A673 (cell line): ENCODE data around the gene DIP2C. TPM values are rescaled to one million over a fixed set of nuclear protein-coding genes. Genes with fewer than 3 reads are reported as not detected.
"Not testable (repeated sequence)": the region's sequence is repeated elsewhere in the genome, so short reads cannot be mapped to it uniquely, and the experiment has no call there.

Experiments
- BruUV-seq: library from RNA; stranded (reverse); fragments of 400-500 nt; replicated peaks from 2 replicates; lab custom pipeline; 2021; lab: Mats Ljungman, UMichigan
- CTCF ChIA-PET: fragments of 300-600 bp; sonication (Branson Sonifier 250); formaldehyde crosslinking; loops from one replicate; lab custom pipeline; 2022; ENCODE audit warnings: antibody characterized with exemption; lab: Charles Lee
- POLR2A ChIA-PET: fragments of 300-600 bp; sonication (Branson Sonifier 250); formaldehyde crosslinking; loops from one replicate; lab custom pipeline; 2022; ENCODE audit warnings: antibody characterized with exemption; ENCODE audit not compliant: low non-redundant PET; lab: Charles Lee
- DNase-seq: peaks from one replicate; pipeline ENCODE4 v3.0.0-alpha.2; 2015; ENCODE audit warnings: low spot score
- H3K27ac ChIP-seq: fragments of 200-600 bp; sonication (generic); 2 replicates; pipeline ENCODE4 v1.5.1; 2016; ENCODE audit warnings: mixed run types, low read depth, mild to moderate bottlenecking, mixed read lengths, antibody characterized with exemption, low read length; ENCODE audit not compliant: poor library complexity, severe bottlenecking
- H3K27me3 ChIP-seq: fragments of 200-600 bp; sonication (generic); replicated peaks from 2 replicates; pipeline ENCODE4 v1.6.1; 2017; ENCODE audit warnings: mixed run types, low read depth, mild to moderate bottlenecking, mixed read lengths, antibody characterized with exemption, low read length; ENCODE audit not compliant: insufficient read depth, poor library complexity
- H3K36me3 ChIP-seq: fragments of 200-600 bp; sonication (generic); 2 replicates; pipeline ENCODE4 v1.6.1; 2016; ENCODE audit warnings: mixed run types, mild to moderate bottlenecking, mixed read lengths, antibody characterized with exemption, low read length; ENCODE audit not compliant: insufficient read depth, poor library complexity, severe bottlenecking
- H3K4me1 ChIP-seq: fragments of 200-600 bp; sonication (generic); 2 replicates; pipeline ENCODE4 v1.6.1; 2017; ENCODE audit warnings: mixed run types, mild to moderate bottlenecking, mixed read lengths, antibody characterized with exemption, low read length; ENCODE audit not compliant: insufficient read depth, poor library complexity, severe bottlenecking
- H3K4me3 ChIP-seq: fragments of 200-600 bp; sonication (generic); 2 replicates; pipeline ENCODE4 v1.5.1; 2016; ENCODE audit warnings: low read depth, mixed run types, mild to moderate bottlenecking, mixed read lengths, low read length; ENCODE audit not compliant: poor library complexity, severe bottlenecking
- H3K9me3 ChIP-seq: fragments of 200-600 bp; sonication (generic); 2 replicates; pipeline ENCODE4 v1.6.1; 2016; ENCODE audit warnings: mixed run types, low read depth, mild to moderate bottlenecking, mixed read lengths, antibody characterized with exemption, low read length; ENCODE audit not compliant: poor library complexity, severe bottlenecking
- EZH2 ChIP-seq: fragments of 200-600 bp; sonication (generic); IDR thresholded peaks from 2 replicates; pipeline ENCODE4 v1.6.1; 2017; ENCODE audit warnings: borderline replicate concordance, low read depth, mild to moderate bottlenecking, mixed read lengths, antibody characterized with exemption, low read length; ENCODE audit not compliant: poor library complexity, severe bottlenecking
- intact Hi-C: fragments of 100-400 bp; cut with micrococcal nuclease; formaldehyde crosslinking; loops from one replicate; pipeline ENCODE4 v1.10.0; 2022; ENCODE audit not compliant: unreplicated experiment
- total RNA-seq: library from RNA; stranded (reverse); gene quantifications from 2 replicates; pipeline ENCODE4 v1.2.3, GENCODE V29; 2021
- TF ChIP-seq, protein P1 (sequence below): fragments of 300-800, 200-600 bp; sonication (generic); conservative IDR thresholded peaks from 2 replicates; pipeline ENCODE4 v1.5.1; 2017; ENCODE audit warnings: low read depth, mild to moderate bottlenecking, antibody characterized with exemption, low read length, moderate library complexity, mixed read lengths

Gene DIP2C
- total RNA-seq, 1 experiment from 2014 or later = 13.2 TPM

DNA sequence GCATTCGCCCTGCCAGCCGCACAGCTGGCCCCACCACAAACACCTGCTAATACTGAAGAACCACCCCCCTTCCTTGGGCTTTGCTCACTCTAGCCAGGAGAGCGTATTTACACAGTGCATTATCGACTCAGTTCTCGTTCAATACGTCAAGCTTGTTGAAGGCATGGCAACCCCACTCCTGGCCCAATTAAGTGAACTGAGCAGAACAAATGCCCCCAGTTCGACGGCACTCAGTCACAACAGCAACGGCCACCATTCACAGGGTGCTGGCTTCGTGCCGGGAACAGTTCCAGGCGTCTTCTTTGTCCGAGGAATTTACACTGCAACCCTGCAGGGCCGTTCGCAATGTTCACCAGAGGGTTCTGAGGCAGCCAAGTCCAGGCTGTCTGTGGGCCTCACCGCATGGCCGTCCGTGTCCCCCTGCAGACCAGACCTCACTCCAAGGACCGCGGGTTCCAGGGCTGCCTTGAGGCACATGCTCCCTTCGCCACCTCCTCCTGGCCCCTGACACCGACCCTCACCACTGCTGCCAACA lies 175.3 kb downstream of the DIP2C start:
- H3K4me3 ChIP-seq = no peak overlapping the region
- intact Hi-C loops = loop anchor here (5.0 to 10.0 kb wide), 3 partner anchors 171 to 301 kb away; partner anchors contain the start of gene DIP2C
- H3K36me3 ChIP-seq = no peaks in the 10 kb centered on the region
- ChIA-PET CTCF (no interaction called here), POLR2A (no interaction called here)
- H3K4me1 ChIP-seq = peaks cover 5% of the 10 kb centered on the region
- no peak for DNase-seq
- no peaks in the 10 kb centered on the region for H3K27me3 ChIP-seq
- H3K27ac ChIP-seq = no peak overlapping the region
- TF ChIP-seq, protein P1, sequence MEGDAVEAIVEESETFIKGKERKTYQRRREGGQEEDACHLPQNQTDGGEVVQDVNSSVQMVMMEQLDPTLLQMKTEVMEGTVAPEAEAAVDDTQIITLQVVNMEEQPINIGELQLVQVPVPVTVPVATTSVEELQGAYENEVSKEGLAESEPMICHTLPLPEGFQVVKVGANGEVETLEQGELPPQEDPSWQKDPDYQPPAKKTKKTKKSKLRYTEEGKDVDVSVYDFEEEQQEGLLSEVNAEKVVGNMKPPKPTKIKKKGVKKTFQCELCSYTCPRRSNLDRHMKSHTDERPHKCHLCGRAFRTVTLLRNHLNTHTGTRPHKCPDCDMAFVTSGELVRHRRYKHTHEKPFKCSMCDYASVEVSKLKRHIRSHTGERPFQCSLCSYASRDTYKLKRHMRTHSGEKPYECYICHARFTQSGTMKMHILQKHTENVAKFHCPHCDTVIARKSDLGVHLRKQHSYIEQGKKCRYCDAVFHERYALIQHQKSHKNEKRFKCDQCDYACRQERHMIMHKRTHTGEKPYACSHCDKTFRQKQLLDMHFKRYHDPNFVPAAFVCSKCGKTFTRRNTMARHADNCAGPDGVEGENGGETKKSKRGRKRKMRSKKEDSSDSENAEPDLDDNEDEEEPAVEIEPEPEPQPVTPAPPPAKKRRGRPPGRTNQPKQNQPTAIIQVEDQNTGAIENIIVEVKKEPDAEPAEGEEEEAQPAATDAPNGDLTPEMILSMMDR = no peak
- no peak for TF ChIP-seq EZH2
- BruUV-seq = no TSS peak
- H3K9me3 ChIP-seq = no peaks in the 10 kb centered on the region

DNA sequence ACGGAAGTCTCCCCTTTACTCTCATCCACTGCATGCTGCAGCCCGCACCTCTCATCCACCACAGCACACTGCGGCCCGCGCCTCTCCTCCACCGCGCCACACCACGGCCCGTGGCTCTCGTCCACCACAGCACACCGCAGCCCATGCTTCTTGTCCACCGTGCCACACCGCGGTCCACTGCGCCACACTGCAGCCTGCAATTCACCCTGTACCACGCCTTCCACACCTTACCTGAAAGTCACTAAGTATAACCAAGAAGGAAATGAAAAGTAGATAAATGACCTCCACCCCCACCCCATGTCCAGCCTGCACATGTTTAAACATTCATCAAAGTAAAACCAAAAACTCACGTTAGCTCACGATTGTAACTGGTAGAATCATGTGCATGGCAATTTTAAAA lies 176.1 kb downstream of the DIP2C start:
- Histone ChIP-seq H3K4me1 (peaks cover 5% of the 10 kb centered on the region), H3K9me3 (no peaks in the 10 kb centered on the region), H3K27ac (no peak overlapping the region), H3K27me3 (no peaks in the 10 kb centered on the region), H3K4me3 (no peak overlapping the region), H3K36me3 (no peaks in the 10 kb centered on the region)
- intact Hi-C loops = loop anchor here (5.0 to 10.0 kb wide), 3 partner anchors 171 to 301 kb away; partner anchors contain the start of gene DIP2C
- TF ChIP-seq, protein P1 = no peak
- TF ChIP-seq EZH2 = no peak
- no peak for DNase-seq
- ChIA-PET CTCF (interaction anchor here (0.7 kb wide), 1 partner anchor 27 kb away, joined by 21 read pairs; no protein-coding TSS in a partner anchor), POLR2A (interaction anchor here (0.6 kb wide), 2 partner anchors 86 to 402 kb away, joined by 4 to 15 read pairs; no protein-coding TSS in a partner anchor)
- no TSS peak for BruUV-seq

DNA sequence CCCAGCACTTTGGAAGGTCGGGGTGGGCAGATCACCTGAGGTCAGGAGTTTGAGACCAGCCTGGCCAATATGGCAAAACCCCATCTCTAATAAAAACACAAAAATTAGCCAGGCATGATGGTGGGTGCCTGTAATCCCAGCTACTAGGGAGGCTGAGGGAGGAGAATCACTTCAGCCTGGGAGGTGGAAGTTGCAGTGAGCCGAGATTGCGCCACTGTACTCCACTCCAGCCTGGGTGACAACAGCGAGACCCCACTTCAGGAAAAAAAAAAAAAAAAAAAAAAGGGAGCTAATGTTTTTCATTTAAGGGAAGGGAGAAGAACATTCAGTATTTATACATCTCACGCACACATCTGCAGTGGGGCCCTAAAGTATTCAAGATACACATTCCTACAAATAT lies 176.8 kb downstream of the DIP2C start:
- not testable (repeated sequence) for H3K4me3 ChIP-seq, H3K36me3 ChIP-seq, H3K4me1 ChIP-seq, H3K27ac ChIP-seq, H3K27me3 ChIP-seq, H3K9me3 ChIP-seq, DNase-seq, BruUV-seq
- CTCF ChIA-PET = interaction anchor here (0.7 kb wide), 1 partner anchor 28 kb away, joined by 21 read pairs; no protein-coding TSS in a partner anchor
- POLR2A ChIA-PET = interaction anchor here (0.6 kb wide), 2 partner anchors 87 to 403 kb away, joined by 4 to 15 read pairs; no protein-coding TSS in a partner anchor
- intact Hi-C loops = loop anchor here (5.0 to 10.0 kb wide), 3 partner anchors 172 to 302 kb away; partner anchors contain the start of gene DIP2C

DNA sequence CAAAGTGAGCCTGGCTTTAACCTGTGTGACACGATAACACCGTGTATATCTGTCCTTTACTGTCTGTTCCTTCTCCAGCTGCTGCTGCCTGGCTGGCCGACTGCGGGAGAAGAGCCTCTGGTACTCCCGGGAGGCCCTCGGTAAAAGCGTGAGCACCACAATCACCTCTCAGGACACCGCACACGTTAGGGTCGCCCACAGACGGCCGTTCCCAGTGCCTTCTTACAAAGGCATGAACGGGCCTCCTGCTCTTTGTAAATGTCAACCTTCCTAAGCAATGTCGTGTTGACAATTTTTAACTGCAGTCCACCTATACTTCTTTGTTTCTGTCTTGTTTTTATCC lies 177.6 kb downstream of the DIP2C start:
- TF ChIP-seq, protein P1 = no peak
- TF ChIP-seq EZH2 = no peak
- Histone ChIP-seq H3K27me3 (no peaks in the 10 kb centered on the region), H3K4me1 (peaks cover 5% of the 10 kb centered on the region), H3K27ac (no peak overlapping the region), H3K9me3 (no peaks in the 10 kb centered on the region), H3K4me3 (no peak overlapping the region), H3K36me3 (no peaks in the 10 kb centered on the region)
- no peak for DNase-seq
- CTCF ChIA-PET = no interaction called here
- POLR2A ChIA-PET = no interaction called here
- intact Hi-C loops = loop anchor here (5.0 to 10.0 kb wide), 3 partner anchors 173 to 303 kb away; partner anchors contain the start of gene DIP2C
- BruUV-seq = no TSS peak
